ENCODE results near the gene EGFR. TPM values are rescaled to one million over a fixed set of nuclear protein-coding genes. Genes with fewer than 3 reads are reported as not detected.

Gene EGFR
- total RNA-seq, 4 donors from 2014 or later: 79.3 to 125 (median 110) TPM

- DNase-seq (ENCODE audit: extremely low spot score): peak; percentile 91
- intact Hi-C loops (cut with DNase I): loop anchor here (5.0 kb wide), 1 partner anchor 45 kb away; no protein-coding TSS in a partner anchor
- peak overlapping the region; percentile 97 to 99 (median 99) for H3K27ac ChIP-seq (replicated peaks in 1 of 4)
- peaks cover 38 to 80% (median 78%) of the 10 kb centered on the region in 4 donors for H3K4me1 ChIP-seq
- peaks cover 0 to 11% (median 0%) of the 10 kb centered on the region in 4 donors for H3K27me3 ChIP-seq
- H3K36me3 ChIP-seq: no peaks in the 10 kb centered on the region
- no peak for TF ChIP-seq EP300 (IDR thresholded peaks at IDR 0.05)
- no peak for TF ChIP-seq CTCF (IDR thresholded peaks at IDR 0.05)
- TF ChIP-seq POLR2A (IDR thresholded peaks at IDR 0.05; ENCODE audit: low read depth): no peak
- peak; percentile 25 to 74 for TF ChIP-seq POLR2AphosphoS5 (IDR thresholded peaks at IDR 0.05)
- H3K9me3 ChIP-seq: no peaks in the 10 kb centered on the region
- WGBS: 46% methylated on average over 17 of the region's 17 CpGs
- peak overlapping the region; percentile 91 to 98 (median 96) for H3K4me3 ChIP-seq
Measured at GRCh38 chr7:55022002-55022985, 3.5 kb downstream of the EGFR start.

- H3K4me1 ChIP-seq: peaks cover 30 to 84% (median 81%) of the 10 kb centered on the region in 4 donors
- TF ChIP-seq POLR2AphosphoS5 (IDR thresholded peaks at IDR 0.05) (no peak), POLR2A (IDR thresholded peaks at IDR 0.05; ENCODE audit: low read depth) (no peak)
Measured at GRCh38 chr7:55023841-55024505, 5.2 kb downstream of the EGFR start.

GRCh38 chr7:55024776-55025175, 6.0 kb downstream of the EGFR start:
- 58% methylated on average over 2 of the region's 2 CpGs for WGBS
- Histone ChIP-seq H3K4me3 (no peak overlapping the region), H3K36me3 (no peaks in the 10 kb centered on the region), H3K9me3 (no peaks in the 10 kb centered on the region), H3K4me1 (peaks cover 30 to 92% (median 89%) of the 10 kb centered on the region in 4 donors), H3K27ac (replicated peaks in 1 of 4) (peak overlapping the region; percentile 60 to 99 (median 78)), H3K27me3 (peaks cover 0 to 3% (median 0%) of the 10 kb centered on the region in 4 donors)
- intact Hi-C loops (cut with DNase I): loop anchor here (5.0 kb wide), 1 partner anchor 43 kb away; no protein-coding TSS in a partner anchor
- DNase-seq (ENCODE audit: extremely low spot score): no peak
- TF ChIP-seq POLR2A (IDR thresholded peaks at IDR 0.05; ENCODE audit: low read depth) (no peak), POLR2AphosphoS5 (IDR thresholded peaks at IDR 0.05) (peak in 1 of 2 donors; percentile 11)

More at GRCh38 chr7:55023841-55024505, 5.2 kb downstream of the EGFR start:
- H3K9me3 ChIP-seq: no peaks in the 10 kb centered on the region
- H3K4me3 ChIP-seq: no peak overlapping the region
- intact Hi-C loops (cut with DNase I): loop anchor here (5.0 kb wide), 1 partner anchor 43 kb away; no protein-coding TSS in a partner anchor
- 77% methylated on average over 4 of the region's 4 CpGs for WGBS
- peaks cover 0 to 11% (median 0%) of the 10 kb centered on the region in 4 donors for H3K27me3 ChIP-seq
- peak; percentile 78 for DNase-seq (ENCODE audit: extremely low spot score)
- peak overlapping the region; percentile 60 to 99 (median 78) for H3K27ac ChIP-seq (replicated peaks in 1 of 4)
- H3K36me3 ChIP-seq: no peaks in the 10 kb centered on the region

GRCh38 chr7:55026086-55026790, 7.4 kb downstream of the EGFR start:
- Histone ChIP-seq H3K36me3 (no peaks in the 10 kb centered on the region), H3K4me3 (no peak overlapping the region), H3K4me1 (peaks cover 24 to 99% (median 96%) of the 10 kb centered on the region in 4 donors), H3K27ac (replicated peaks in 1 of 4) (peak overlapping the region; percentile 60 to 99 (median 78)), H3K9me3 (no peaks in the 10 kb centered on the region), H3K27me3 (no peaks in the 10 kb centered on the region)
- peak; percentile 39 for DNase-seq (ENCODE audit: extremely low spot score)
- no peak for TF ChIP-seq POLR2A (IDR thresholded peaks at IDR 0.05; ENCODE audit: low read depth)
- TF ChIP-seq EP300 (IDR thresholded peaks at IDR 0.05): no peak
- TF ChIP-seq CTCF (IDR thresholded peaks at IDR 0.05): no peak
- TF ChIP-seq POLR2AphosphoS5 (IDR thresholded peaks at IDR 0.05): peak in 1 of 2 donors; percentile 5
- WGBS: 80% methylated on average over 11 of the region's 11 CpGs
- intact Hi-C loops (cut with DNase I): no loop called here

- peak overlapping the region; percentile 60 to 99 (median 78) for H3K27ac ChIP-seq (replicated peaks in 1 of 4)
- H3K36me3 ChIP-seq: no peaks in the 10 kb centered on the region
- TF ChIP-seq POLR2AphosphoS5 (IDR thresholded peaks at IDR 0.05) (peak in 1 of 2 donors; percentile 40), CTCF (IDR thresholded peaks at IDR 0.05) (no peak)
- intact Hi-C loops (cut with DNase I): no loop called here
- H3K9me3 ChIP-seq: no peaks in the 10 kb centered on the region
- H3K4me3 ChIP-seq: no peak overlapping the region
- peaks cover 21 to 99% (median 96%) of the 10 kb centered on the region in 4 donors for H3K4me1 ChIP-seq
- peak; percentile 88 for DNase-seq (ENCODE audit: extremely low spot score)
- WGBS: 61% methylated on average over 4 of the region's 4 CpGs
- no peaks in the 10 kb centered on the region for H3K27me3 ChIP-seq
Measured at GRCh38 chr7:55026867-55027490, 8.2 kb downstream of the EGFR start.

All from esophagus muscularis mucosa (tissue), 4 donors.